A549 (cell line): ENCODE results near the gene ZNF532. TPM values are rescaled to one million over a fixed set of nuclear protein-coding genes. Genes with fewer than 3 reads are reported as not detected.
"Not testable (repeated sequence)": the region's sequence is repeated elsewhere in the genome, so short reads cannot be mapped to it uniquely, and the experiment has no call there.

Source experiments
- ATAC-seq, 2 experiments: fragments of 200-7000 bp in 1 of 2; fragments of >200 bp in 1 of 2; cut with Nextera tagmentation in 1 of 2; cut with Tn5 transposase in 1 of 2; 3 replicates each; pipeline versions ENCODE4 v1.8.0 to v1.9.1; 2018 to 2020; ENCODE audit warnings: mild to moderate bottlenecking in 1 of 2, moderate library complexity in 1 of 2
- CTCF ChIA-PET: fragments of 300-600 bp; sonication (Branson Sonifier 250); formaldehyde crosslinking; extraction: SDS; loops from one replicate; lab custom pipeline; 2021; ENCODE audit warnings: antibody characterized with exemption, inconsistent platforms; lab: Yijun Ruan, JAX
- POLR2A ChIA-PET: fragments of 350-600 bp; formaldehyde crosslinking; extraction: SDS; loops from one replicate; lab custom pipeline; 2021; ENCODE audit warnings: antibody characterized with exemption, inconsistent platforms; lab: Yijun Ruan, JAX
- DNase-seq, 2 experiments: peaks; one replicate each; pipeline versions ENCODE4 v3.0.0 to v3.0.0-alpha.2; 2011 to 2016; ENCODE audit warnings: low read depth in 1 of 2, low spot score in 1 of 2
- FAIRE-seq: peaks from 2 replicates; lab custom pipeline; 2011; peaks lifted over from hg19 to GRCh38; lab: Jason Lieb, UNC
- H3K27ac ChIP-seq, 2 experiments: fragments of >200 bp; sonication (Bioruptor Twin); formaldehyde crosslinking; 3 replicates each; pipeline ENCODE4 v1.5.1; 2016 to 2017
- H3K4me1 ChIP-seq: fragments of >200 bp; sonication (Bioruptor Twin); formaldehyde crosslinking; 3 replicates; pipeline ENCODE4 v1.6.1; 2016
- H3K4me2 ChIP-seq: fragments of >200 bp; sonication (Bioruptor Twin); formaldehyde crosslinking; 3 replicates; pipeline ENCODE4 v1.6.1; 2016
- H3K4me3 ChIP-seq: fragments of >200 bp; sonication (Bioruptor Twin); formaldehyde crosslinking; 3 replicates; pipeline ENCODE4 v1.5.1; 2016
- H3K9me3 ChIP-seq: fragments of >200 bp; sonication (Bioruptor Twin); formaldehyde crosslinking; 3 replicates; pipeline ENCODE4 v1.6.1; 2016
- BHLHE40 ChIP-seq: IDR thresholded peaks from 2 replicates; pipeline ENCODE4 v1.6.1; 2012; ENCODE audit warnings: low read depth, low read length, inconsistent platforms
- CBX2 ChIP-seq: fragments of 200-600 bp; sonication (generic); IDR thresholded peaks from 2 replicates; pipeline ENCODE4 v1.6.1; 2016; ENCODE audit warnings: low read depth, mild to moderate bottlenecking, borderline replicate concordance
- CBX8 ChIP-seq: fragments of 200-600 bp; sonication (generic); IDR thresholded peaks from 2 replicates; pipeline ENCODE4 v1.6.1; 2016
- EHMT2 ChIP-seq: fragments of 200-600 bp; sonication (generic); IDR thresholded peaks from 2 replicates; pipeline ENCODE4 v1.6.1; 2016; ENCODE audit warnings: antibody characterized with exemption, low read depth, mild to moderate bottlenecking, moderate library complexity
- FOXS1 ChIP-seq: fragments of 250-450 bp; sonication (Bioruptor Pico); IDR thresholded peaks from 2 replicates; pipeline ENCODE4 v1.5.0; 2020; ENCODE audit warnings: mild to moderate bottlenecking, moderate library complexity
- HOXA7 ChIP-seq: fragments of 250-450 bp; sonication (Bioruptor Pico); IDR thresholded peaks from 2 replicates; pipeline ENCODE4 v1.5.0; 2020; ENCODE audit warnings: mild to moderate bottlenecking, moderate library complexity
- JUNB ChIP-seq: fragments of >200 bp; sonication (Bioruptor Twin); formaldehyde crosslinking; IDR thresholded peaks from 2 replicates; pipeline ENCODE4 v1.6.1; 2016
- POLR2A ChIP-seq: IDR thresholded peaks from 2 replicates; pipeline ENCODE4 v1.6.1; 2012; ENCODE audit warnings: mild to moderate bottlenecking, low read length
- RCOR1 ChIP-seq: fragments of 150-350 bp; IDR thresholded peaks from 2 replicates; pipeline ENCODE4 v1.6.1; 2014; ENCODE audit warnings: antibody characterized with exemption, low read length, low read depth
- RFX5 ChIP-seq: fragments of 450-650 bp; IDR thresholded peaks from 2 replicates; pipeline ENCODE4 v1.7.1; 2014; ENCODE audit warnings: antibody characterized with exemption, mild to moderate bottlenecking, moderate library complexity
- ZC3H11A ChIP-seq: fragments of 450-650 bp; IDR thresholded peaks from 2 replicates; pipeline ENCODE4 v1.6.1; 2014; ENCODE audit warnings: antibody characterized with exemption, mild to moderate bottlenecking
- ZFP36 ChIP-seq: fragments of 450-650 bp; IDR thresholded peaks from 2 replicates; pipeline ENCODE4 v1.6.1; 2014; ENCODE audit warnings: borderline replicate concordance; ENCODE audit not compliant: partially characterized antibody
- WGBS: methylation state at CpG from one replicate; pipeline ENCODE4 v1.1.6; 2017; ENCODE audit errors: missing lambda C conversion rate; 5-methylcytosine and 5-hydroxymethylcytosine counted together
- polyA plus RNA-seq, 4 experiments: library from polyadenylated mRNA; depleted of rRNA in 3 of 4; stranded (reverse); fragments of >200 nt; fragmentation: RNase III in 1 of 4; extraction: RNeasy Plus Mini Kit Qiagen cat#74134 plus additional on column Dnase treatment in 1 of 4; gene quantifications; 2 replicates in 3 of 4; 3 replicates in 1 of 4; pipeline ENCODE4 v1.2.3, GENCODE V29; 2011 to 2017
- TF ChIP-seq, protein P1 (sequence below): fragments of 250-450 bp; sonication (Bioruptor Pico); IDR thresholded peaks from 2 replicates; pipeline ENCODE4 v1.5.0; 2021; ENCODE audit warnings: mild to moderate bottlenecking, moderate library complexity, borderline replicate concordance
- TF ChIP-seq, protein P2 (sequence below): fragments of >200 bp; sonication (Bioruptor Twin); formaldehyde crosslinking; IDR thresholded peaks from 2 replicates; pipeline ENCODE4 v1.6.1; 2016
- TF ChIP-seq, protein P3 (sequence below): fragments of 450-650 bp; IDR thresholded peaks from 2 replicates; pipeline ENCODE4 v1.6.1; 2014; ENCODE audit warnings: antibody characterized with exemption

Gene ZNF532
- polyA plus RNA-seq, 2 of the 4 experiments (the other 2 are of a cell fraction): 26.8 to 64.6 TPM

DNA sequence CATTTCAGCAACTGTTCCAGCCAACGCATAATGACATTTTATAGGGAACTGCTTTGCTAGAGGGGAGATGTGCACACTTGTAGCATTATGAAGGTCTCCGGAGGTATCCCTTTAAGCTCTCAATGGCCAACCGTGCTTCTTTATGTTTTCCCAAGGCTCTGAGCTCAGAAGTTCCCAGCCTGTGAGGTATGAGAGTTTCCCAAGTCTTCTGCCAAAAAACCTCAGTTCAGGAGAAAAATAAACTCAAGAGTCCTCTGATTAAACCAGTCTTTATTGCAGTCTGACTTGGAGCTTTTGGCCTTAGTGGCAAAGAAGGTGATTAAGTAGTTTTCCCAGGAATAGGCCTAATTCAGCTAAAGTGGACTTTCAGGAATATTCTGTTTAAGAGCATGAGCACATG is 35.4 kb upstream of the ZNF532 start (continued):
- no peak for TF ChIP-seq CBX2

DNA sequence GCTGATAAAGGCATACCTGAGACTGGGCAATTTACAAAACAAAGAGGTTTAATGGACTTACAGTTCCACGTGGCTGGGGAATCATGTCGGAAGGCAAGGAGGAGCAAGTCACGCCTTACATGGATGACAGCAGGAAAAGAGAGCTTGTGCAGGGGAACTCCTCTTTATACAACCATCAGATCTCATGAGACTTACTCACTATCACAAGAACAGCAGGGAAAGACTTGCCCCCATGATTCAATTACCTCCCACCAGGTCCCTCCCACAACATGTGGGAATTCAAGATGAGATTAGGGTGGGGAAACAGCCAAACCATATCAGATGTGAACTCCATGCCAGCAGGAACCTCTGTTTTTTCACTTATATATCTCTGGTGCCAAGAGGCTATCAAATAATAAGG is 34.8 kb upstream of the ZNF532 start:
- ATAC-seq, POLR2A ChIA-PET: not testable (repeated sequence)
- WGBS: 86% methylated on average over 3 of the region's 3 CpGs

DNA sequence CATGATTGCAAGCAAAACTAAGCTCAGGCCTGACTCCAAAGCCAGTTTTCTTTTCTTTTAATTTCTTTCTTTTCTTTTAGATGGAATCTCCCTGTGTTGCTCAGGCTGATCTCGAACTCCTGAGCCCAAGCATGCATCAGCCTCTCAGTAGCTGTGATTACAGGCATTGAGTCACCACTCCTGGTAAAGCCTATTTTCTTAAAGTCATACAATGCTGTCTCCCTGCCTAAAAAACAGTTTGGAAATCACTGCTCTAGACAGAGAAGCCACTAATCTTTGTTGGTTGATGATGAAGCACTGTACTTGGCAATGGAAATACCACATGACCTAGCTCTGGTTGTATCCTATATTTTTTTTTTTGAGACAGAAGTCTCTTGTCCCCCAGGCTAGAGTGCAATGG is 33.1 kb upstream of the ZNF532 start:
- H3K4me3 ChIP-seq: no peak overlapping the region
- no peak for TF ChIP-seq ZFP36
- TF ChIP-seq, protein P1, sequence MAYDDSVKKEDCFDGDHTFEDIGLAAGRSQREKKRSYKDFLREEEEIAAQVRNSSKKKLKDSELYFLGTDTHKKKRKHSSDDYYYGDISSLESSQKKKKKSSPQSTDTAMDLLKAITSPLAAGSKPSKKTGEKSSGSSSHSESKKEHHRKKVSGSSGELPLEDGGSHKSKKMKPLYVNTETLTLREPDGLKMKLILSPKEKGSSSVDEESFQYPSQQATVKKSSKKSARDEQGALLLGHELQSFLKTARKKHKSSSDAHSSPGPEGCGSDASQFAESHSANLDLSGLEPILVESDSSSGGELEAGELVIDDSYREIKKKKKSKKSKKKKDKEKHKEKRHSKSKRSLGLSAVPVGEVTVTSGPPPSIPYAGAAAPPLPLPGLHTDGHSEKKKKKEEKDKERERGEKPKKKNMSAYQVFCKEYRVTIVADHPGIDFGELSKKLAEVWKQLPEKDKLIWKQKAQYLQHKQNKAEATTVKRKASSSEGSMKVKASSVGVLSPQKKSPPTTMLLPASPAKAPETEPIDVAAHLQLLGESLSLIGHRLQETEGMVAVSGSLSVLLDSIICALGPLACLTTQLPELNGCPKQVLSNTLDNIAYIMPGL: no peak
- H3K4me2 ChIP-seq: no peak overlapping the region
- FAIRE-seq (no peak), ATAC-seq (no peak; a peak in 1 of 6 replicates), DNase-seq (no peak)
- WGBS: 62% methylated on average over 1 of the region's 1 CpG
- H3K4me1 ChIP-seq: 0 out of 3 replicates have a peak, but pooled peaks cover 3% of the 10 kb centered on the region
- ChIA-PET CTCF (interaction anchor here (0.5 to 0.9 kb wide), 3 partner anchors 26 to 240 kb away, joined by 3 to 5 read pairs (median 3); no protein-coding TSS in a partner anchor), POLR2A (no interaction called here)
- 0 out of 6 replicates have a peak overlapping the region, but pooled peaks of 1 of the 2 experiments have one; percentile 13 for H3K27ac ChIP-seq
- H3K9me3 ChIP-seq: no peaks in the 10 kb centered on the region

More for the DNA sequence above, 34.8 kb upstream of the ZNF532 start:
- H3K4me2 ChIP-seq, H3K27ac ChIP-seq, H3K4me3 ChIP-seq, FAIRE-seq, DNase-seq, H3K4me1 ChIP-seq, CTCF ChIA-PET, H3K9me3 ChIP-seq: not testable (repeated sequence)

DNA sequence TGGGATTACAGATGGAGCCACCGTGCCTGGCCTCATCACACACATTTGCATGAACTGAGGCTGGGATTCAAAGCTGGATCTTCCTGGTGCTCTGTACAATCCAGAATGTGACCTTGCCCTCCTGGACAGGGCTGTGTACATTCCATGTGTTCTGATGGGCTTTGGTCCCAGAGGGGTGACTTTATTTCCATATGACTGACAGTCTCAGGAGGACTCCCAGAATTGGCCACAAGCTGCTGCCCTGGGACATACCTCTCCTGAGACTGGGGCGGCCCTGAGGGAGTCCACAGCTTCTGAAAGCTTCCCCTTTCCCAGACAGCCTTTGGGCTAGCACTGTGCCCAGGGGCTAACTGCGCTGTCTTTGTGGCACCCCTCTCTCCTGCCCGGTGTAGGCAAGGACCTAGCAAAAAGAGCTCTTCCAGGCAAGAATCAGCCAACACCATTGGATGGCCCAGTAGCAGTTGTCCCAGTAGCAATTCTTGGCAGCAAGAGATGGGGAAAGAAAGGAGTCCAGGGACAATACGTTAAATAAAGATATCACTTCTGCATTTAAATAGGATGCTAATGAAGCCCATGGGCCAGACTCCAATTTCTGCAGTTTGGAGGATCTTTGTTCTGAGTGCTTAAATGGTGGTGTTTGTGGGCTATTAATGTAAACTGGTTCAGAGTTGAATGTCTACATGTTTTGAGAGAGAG is 26.4 kb upstream of the ZNF532 start:
- no peak for TF ChIP-seq CBX8
- TF ChIP-seq, protein P2, sequence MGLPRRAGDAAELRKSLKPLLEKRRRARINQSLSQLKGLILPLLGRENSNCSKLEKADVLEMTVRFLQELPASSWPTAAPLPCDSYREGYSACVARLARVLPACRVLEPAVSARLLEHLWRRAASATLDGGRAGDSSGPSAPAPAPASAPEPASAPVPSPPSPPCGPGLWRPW: no peak
- no peak for TF ChIP-seq RCOR1
- TF ChIP-seq FOXS1 (CRISPR knock-in tag): no peak
- TF ChIP-seq, protein P1: no peak
- TF ChIP-seq, protein P3, sequence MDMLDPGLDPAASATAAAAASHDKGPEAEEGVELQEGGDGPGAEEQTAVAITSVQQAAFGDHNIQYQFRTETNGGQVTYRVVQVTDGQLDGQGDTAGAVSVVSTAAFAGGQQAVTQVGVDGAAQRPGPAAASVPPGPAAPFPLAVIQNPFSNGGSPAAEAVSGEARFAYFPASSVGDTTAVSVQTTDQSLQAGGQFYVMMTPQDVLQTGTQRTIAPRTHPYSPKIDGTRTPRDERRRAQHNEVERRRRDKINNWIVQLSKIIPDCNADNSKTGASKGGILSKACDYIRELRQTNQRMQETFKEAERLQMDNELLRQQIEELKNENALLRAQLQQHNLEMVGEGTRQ: no peak
- no peak for TF ChIP-seq POLR2A
- TF ChIP-seq BHLHE40: no peak
- no peak for TF ChIP-seq JUNB
- Histone ChIP-seq H3K4me2 (no peak overlapping the region), H3K4me1 (no peaks in the 10 kb centered on the region), H3K4me3 (no peak overlapping the region), H3K9me3 (peaks cover 4% of the 10 kb centered on the region; the same call in 1 of the 3 replicates), H3K27ac (no peak overlapping the region)
- no peak for FAIRE-seq
- no peak for DNase-seq
- POLR2A ChIA-PET: no interaction called here
- ATAC-seq: no peak
- WGBS: 92% methylated on average over 5 of the region's 5 CpGs
- CTCF ChIA-PET: no interaction called here

DNA sequence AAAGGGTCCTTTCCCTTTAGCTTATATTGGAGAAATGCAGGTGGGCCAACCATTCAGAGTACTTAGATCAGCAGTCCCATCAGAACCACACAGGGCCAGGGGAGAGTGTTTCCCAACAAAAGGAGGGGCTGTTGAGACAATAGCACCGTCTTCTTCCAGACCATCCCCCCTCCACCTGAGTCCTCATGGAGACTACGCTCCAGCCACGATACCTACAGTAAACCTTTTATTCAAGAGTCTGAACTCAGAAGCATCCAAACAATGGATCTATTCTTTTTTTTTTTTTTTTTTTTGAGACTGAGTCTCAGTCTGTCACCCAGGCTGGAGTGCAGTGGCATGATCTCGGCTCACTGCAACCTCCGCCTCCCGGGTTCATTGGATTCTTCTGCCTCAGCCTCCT is 25.7 kb upstream of the ZNF532 start:
- TF ChIP-seq RCOR1 (no peak), EHMT2 (no peak), RFX5 (no peak), HOXA7 (CRISPR knock-in tag) (no peak), ZC3H11A (no peak)
- no peak overlapping the region for H3K27ac ChIP-seq
- no peak overlapping the region for H3K4me3 ChIP-seq
- ATAC-seq: no peak
- FAIRE-seq: no peak
- WGBS: 91% methylated on average over 4 of the region's 6 CpGs
- POLR2A ChIA-PET: no interaction called here
- DNase-seq: no peak
- peaks cover 4% of the 10 kb centered on the region; the same call in 1 of the 3 replicates for H3K9me3 ChIP-seq
- no peak overlapping the region for H3K4me2 ChIP-seq
- H3K4me1 ChIP-seq: 0 out of 3 replicates have a peak, but pooled peaks cover 3% of the 10 kb centered on the region
- CTCF ChIA-PET: no interaction called here
